ENCODE data around the gene WNT4. TPM values are rescaled to one million over a fixed set of nuclear protein-coding genes. Genes with fewer than 3 reads are reported as not detected.
"Not testable (repeated sequence)": the region's sequence is repeated elsewhere in the genome, so short reads cannot be mapped to it uniquely, and the experiment has no call there.

The WNT4 gene
- polyA plus RNA-seq, 4 donors, result 6.7 to 8.2 (median 7.0) TPM

DNA sequence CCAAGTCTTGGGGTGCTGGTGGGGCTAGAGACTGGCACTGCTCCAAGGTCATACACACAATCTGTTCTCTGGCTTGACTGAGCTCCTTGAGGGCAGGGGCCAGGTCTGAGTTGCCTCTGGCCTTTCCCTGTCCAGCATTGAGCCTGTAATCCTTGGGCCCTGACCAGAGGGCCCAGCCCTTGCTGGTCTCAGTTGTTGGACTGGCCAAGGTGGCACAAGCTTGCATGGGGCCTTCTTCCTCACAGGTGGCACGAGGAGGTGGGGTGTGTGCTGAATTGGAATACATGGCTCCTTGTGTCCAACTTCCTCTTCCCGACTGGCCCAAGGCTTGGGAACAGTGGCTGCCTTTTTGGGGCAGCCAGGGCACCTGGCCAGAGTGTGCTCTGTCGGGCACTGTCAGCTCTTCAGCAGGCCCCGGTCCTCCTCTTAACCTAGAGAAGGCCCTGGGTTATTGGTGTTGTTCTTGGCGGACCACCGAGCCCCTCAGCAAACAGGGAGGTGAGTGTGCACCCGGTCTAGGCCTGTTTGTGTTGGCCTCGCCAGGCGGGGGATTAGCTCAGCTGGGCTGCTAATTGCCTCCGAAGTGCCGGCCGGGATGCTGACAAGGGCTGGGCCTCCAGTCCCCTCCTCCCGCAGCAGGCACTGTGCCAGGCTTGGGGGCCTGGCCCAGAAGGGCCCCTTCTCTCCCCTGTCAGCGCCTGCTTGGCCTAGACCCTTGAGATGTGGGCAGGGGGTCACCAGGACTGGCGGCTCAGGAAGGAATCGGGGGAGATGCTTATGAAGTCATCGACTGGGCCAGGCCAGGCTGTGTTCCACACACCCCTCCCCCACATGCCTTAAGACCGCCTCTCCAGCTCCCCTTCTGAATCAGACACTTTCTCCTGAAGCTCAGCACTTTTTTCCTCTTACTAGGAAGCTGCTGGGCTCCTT, 28.5 kb downstream of the WNT4 start:
- peak in 2 of 4 donors; percentile 50 to 52 for DNase-seq (ENCODE audit: low read depth in 4 of 4, low spot score in 3 of 4)

DNA sequence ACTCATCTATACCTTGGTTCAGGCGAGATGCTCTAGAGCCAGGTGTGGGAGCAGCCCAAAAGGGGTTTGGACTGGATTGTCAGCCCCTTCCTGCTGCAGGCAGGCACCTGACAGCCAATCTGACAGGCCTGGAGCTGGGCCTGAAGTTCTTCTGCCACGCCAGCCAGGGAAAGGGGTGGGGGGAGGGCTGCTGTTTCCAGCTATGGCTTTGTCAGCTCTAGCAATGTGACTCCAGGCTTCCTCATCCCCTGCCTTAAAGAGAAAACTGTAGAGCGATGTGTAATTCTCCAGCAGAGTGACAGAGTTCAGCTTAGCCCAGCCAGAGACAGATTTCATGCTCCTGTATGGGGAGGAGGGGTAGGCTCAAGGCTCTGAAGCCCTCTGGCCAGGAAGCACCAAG, 30.3 kb downstream of the WNT4 start:
- DNase-seq (ENCODE audit: low read depth in 4 of 4, low spot score in 3 of 4), result no peak

DNA sequence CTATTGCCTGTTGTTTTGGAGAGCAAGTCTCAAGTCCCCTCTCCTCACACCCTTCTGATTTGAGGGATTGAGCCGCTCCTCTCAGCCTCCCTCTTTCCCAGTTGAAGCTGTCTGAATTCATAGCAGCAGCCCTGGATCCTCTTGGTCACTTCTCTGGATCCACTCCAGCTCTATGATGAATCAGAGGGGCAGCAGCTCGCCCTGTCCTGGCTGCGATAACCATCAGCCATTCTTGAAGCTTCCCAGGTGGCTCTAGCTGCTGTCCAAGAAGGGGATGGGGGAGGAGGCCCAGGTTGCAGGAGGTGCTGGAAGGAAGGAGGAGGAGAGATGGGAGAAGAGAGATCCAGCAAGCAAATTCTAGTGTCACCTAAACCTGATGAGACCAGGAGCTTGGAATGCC, 31.3 kb downstream of the WNT4 start:
- DNase-seq (ENCODE audit: low read depth in 4 of 4, low spot score in 3 of 4), result no peak

DNA sequence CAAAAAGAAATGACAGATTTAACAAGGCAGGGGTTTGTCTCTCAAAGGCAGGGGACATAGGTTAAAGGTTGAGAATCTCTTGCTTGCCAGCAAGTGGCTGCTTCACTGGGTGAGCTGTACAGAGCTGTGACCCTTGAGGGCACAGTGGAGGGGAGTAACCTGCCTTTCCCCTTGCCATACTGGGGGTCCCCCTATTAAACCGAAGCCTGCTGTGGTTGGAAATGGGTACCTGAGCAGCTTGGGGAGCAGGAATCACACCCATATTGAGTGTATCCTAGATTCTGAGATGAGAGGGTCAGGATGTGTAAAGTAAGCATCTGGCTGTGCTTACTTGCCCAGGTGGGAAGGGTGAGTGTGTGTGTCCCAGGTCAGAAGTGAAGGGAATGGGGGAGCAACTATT, 31.8 kb downstream of the WNT4 start:
- no peak for DNase-seq (ENCODE audit: low read depth in 4 of 4, low spot score in 3 of 4)

DNA sequence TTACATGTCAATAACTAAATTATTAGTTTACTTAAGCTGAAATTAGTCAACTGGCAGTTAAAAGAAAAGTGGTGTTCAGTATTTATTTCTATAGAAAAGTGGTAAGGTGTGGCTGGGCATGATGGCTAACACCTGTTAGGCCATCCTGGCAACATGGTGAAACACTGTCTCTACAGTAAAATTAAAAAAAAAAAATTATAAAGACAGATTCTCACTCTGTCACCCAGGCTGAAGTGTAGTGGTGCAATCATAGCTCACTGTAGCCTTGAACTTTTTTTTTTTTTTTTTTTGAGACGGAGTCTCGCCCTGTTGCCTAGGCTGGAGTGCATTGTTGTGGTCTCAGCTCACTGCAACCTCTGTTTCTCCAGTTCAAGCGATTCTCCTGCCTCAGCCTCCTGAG, 32.9 kb downstream of the WNT4 start:
- DNase-seq (ENCODE audit: low read depth in 4 of 4, low spot score in 3 of 4), result no peak

DNA sequence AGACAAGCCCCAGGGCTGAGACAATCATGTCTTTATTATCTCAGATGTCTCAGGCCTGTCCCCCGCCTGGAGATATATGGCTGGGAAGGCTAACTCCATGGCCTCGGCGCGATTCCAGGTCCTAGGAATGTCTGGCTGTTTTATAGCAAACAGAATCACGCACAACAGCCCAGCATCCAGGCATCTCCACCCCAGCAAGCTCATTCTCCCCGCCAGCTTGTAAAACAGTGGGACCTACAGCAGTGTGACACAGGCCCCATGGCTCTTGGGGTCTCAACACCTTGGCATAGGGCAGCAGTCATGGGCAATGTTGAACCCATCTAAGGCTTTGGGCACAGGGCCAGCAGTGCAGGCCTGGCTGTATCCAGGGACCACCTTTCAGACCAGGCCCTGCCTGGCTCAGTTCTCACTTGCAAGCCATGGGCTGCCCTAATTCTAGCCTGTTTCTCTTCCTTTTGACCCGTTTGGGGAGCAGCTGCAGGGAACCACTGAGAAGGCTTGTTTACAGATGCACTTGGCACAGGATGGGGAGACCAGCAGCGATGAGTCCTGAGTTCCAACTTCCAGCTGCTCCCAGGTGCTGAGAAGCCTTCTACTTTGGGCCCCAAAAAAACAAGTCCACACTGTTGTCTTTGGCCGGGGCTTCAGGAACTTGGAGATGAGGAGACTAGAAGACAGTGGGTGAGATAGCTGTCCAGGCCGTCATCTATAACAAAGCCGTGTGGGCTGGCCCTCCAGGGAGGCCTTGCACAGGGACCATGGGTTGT, 34.4 kb downstream of the WNT4 start:
- peak in 2 of 4 donors; percentile 49 to 54 for DNase-seq (ENCODE audit: low read depth in 4 of 4, low spot score in 3 of 4)

DNA sequence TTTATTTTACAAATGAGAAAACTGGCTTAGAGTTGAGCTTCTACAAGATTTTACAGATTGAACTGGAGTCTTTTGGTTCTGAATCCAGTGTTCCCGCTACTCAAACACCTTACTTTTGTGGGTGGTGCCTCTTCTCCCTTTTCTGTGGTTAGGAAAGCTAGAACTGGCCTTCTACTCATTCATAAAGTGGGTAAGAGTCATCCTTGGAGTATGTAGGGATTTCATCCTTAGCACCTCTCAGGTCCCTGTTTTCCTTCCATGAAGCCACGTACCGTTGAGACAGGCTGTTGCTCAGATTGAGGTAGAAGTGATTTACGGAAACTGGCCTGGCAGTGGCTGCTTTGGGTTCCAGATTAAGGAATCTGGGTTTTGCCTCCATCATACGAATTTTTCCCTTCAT, 35.8 kb downstream of the WNT4 start:
- DNase-seq (ENCODE audit: low read depth in 4 of 4, low spot score in 3 of 4), result no peak

DNA sequence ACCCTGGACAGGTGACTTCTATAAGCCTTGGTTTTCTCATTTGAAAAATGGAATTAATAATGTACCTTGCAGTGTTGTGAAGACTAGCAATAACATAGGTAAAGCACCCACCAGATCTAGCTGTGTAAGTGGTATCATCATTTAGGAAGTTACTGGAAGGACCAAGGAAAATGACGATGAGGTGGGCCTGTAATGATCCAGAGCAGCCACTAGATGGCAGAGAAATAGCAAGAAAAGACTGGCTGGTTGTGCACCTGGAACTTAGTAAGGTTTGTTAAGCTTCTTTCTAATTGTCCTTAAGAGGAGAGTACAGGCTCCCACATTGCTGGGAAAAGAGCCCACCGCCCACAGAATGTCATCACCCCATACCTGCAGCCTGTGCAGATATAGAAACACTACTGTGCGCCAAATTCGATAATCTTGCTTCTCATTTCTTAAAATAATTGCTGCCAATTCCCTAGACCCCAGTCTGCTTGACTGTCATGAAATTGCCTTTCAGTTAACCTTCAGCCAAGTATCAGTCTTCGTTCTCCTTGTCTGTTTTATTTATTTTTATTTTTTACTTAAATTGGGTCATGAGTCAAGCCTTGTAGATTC, 37.2 kb downstream of the WNT4 start:
- peak in 1 of 4 donors; percentile 33 for DNase-seq (ENCODE audit: low read depth in 4 of 4, low spot score in 3 of 4)

DNA sequence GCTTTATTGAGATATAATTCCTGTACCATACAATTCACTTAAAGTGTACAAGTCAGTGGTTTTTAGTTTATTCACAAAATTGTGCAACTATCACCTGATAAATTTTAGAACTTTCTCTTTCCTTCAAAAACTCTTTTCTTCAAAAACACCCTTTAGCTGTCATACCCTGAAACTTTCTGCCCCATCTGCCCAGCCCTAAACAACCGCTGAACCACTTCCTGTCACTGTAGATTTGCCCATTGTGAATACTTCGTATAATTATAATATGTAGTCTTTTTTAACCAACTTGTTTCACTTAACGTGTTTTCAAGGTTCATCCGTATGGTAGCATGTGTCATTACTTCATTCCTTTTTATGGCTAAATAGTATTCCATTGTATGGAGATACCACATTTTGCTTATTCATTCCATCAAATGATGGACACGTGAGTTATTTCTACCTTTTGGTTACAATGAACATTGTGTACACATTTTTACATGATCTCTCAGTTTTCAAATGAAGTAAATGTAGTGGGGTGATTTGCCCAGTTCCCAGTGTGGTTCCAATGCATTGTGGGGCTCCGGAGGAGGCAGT, 37.9 kb downstream of the WNT4 start:
- no peak for DNase-seq (ENCODE audit: low read depth in 4 of 4, low spot score in 3 of 4)

DNA sequence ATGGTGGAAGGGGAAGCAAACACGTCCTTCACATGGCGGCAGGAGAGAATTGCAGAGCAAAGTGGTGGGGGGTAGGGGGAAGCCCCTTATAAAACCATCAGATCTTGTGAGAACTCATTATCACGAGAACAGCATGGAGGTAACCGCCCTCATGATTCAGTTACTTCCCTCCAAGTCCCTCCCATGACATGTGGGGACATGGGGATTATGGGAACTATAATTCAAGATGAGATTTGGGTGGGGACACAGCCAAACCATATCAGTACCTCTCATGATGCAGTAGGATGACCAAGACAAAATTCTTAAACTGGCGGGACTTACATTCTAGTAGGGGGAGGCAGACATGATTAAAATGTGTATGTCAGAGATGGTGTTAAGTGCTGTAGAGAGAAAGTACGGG, 38.8 kb downstream of the WNT4 start:
- DNase-seq (ENCODE audit: low read depth in 4 of 4, low spot score in 3 of 4), result no peak

DNA sequence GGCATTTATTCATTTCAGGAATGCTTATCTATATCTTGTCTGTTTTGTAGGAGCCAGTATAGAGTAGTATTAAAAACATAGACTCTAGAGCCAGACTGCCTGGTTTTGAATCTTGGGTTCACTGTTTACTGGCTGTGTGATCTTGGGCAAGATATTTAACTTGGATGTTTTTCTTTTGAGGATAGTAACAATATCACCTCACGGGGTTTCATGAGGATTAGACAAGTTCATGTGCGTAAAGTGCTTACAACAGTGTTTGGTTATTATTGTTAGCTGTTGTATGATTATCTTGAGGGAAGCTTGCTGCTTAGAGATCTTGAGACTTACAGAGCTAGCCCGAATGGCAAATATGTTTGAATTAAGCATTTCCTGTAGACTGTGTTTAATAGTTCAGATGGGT, 40.2 kb downstream of the WNT4 start:
- DNase-seq (ENCODE audit: low read depth in 4 of 4, low spot score in 3 of 4), result no peak

DNA sequence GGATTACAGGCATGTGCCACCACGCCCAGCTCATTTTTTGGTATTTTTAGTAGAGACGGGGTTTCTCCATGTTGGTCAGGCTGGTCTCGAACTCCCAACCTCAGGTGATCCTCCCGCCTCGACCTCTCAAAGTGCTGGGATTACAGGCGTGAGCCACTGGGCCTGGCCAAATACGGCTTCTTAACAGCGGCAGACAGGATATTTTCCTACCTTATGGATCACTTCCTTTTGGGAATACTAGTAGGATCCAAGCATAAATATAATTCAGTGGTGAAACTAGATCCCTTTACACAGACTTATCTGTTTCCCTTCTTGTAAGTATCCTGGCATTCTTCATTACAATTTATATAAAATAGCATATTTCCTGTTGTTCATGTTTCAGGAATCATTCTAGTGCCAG, 40.9 kb downstream of the WNT4 start:
- no peak for DNase-seq (ENCODE audit: low read depth in 4 of 4, low spot score in 3 of 4)

DNA sequence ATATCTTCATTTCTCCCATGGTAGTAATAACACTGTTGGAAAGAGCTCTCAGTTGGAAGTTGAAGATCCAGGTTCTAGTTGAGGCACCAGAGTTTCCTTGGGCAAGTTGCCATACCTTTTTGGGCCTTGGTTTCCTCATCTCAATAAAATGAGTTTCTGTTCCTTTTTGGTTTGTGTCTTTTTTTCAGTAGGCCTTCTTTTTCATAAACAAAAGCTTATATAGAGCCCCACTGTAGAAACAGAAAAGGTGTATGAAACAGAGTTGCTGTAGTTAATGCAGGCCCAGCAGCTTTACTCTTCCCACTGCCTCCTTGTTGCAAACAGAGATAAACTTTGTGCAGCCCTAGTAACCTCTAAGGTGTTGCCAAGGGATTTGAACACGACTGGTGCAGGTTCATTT, 41.7 kb downstream of the WNT4 start:
- DNase-seq (ENCODE audit: low read depth in 4 of 4, low spot score in 3 of 4), result no peak

DNA sequence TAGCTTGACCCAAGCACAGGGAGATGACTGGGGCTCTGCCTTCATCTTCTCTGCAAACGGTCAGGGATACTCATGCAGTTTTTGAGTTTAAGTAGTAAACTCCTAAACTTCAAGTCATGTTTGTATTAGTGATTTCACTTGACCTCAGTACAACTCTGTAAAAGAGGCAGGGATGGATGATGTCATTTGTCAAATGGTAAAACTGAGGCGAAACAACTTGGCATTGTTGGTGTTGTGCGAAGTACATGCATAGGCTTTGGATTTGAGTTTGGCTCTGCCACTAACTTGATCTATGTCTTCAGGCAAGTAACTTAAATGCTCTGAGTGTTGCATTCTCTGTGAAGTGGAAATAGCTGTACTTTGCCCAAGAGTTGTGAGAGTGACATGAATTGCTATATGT, 42.7 kb downstream of the WNT4 start:
- no peak for DNase-seq (ENCODE audit: low read depth in 4 of 4, low spot score in 3 of 4)

DNA sequence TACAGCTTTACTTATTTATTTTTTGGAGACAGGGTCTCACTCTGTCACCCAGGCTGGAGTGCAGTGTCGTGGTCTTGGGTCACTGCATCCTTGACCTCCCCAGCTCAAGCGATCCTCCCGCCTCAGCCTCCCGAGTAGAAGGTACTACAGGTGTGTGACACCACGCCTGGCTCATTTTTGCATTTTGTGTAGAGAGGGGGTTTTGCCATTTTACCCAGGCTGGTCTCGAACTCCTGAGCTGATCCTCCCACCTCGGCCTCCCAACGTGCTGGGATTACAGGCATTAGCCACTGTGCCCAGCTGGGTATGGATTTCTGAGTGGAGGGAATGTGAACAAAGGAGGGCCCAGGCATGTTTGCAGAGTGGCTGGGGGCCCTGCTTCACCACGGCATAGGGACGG, 44.1 kb downstream of the WNT4 start:
- no peak for DNase-seq (ENCODE audit: low read depth in 4 of 4, low spot score in 3 of 4)

DNA sequence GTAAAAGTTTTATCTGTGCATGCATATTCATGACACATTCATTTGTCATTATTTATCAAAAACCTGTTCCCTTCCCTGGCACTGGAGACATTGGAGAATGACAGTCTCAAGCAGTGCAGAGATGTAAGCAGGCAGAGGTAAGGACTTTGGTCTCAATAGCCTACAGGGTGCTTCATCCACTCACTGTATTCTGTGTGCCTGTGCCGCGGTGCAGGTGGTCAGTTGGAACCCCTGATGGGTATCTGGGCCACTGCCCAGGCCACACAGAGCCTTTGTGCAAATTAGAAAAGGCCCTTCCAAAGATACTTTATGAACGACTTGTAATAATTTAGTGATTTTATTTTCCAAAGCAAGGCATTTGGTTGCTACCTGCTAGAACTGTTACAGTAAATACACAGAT, 46.4 kb downstream of the WNT4 start:
- DNase-seq (ENCODE audit: low read depth in 4 of 4, low spot score in 3 of 4), result no peak

DNA sequence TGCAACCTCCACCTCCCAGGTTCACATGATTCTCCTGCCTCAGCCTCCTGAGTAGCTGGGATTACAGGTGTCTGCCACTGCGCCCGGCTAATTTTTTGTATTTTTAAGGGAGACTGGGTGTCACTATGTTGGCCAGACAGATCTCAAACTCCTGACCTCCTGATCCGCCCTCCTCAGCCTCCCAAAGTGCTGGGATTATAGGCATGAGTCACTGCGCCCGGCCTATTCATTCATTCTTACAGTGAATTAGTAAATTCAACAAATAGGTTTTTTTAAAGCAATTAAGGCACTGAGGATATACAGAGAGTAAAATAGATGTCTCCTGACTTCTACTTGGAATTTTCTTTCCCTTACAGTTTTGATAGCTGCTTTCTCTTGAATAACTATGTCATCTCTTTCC, 46.9 kb downstream of the WNT4 start:
- DNase-seq (ENCODE audit: low read depth in 4 of 4, low spot score in 3 of 4), result no peak

DNA sequence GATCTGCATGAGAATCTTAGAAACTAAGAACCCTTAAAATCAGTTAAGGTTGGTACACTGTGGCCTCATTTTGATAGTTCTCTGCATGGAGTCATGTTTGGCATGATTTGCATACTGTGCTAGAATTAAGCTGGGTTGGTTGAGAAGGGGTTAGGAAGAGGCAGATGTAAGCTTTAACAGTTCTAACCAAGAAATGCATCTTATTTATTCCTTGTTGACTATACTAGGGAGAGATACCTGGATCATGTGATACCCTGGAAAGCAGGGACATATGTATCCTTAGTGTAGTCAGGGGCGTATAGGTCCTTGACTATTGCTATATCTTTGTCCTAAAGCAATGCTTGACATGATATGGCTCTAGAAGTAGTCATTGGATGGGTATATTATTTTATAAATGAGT, 49.4 kb downstream of the WNT4 start:
- no peak for DNase-seq (ENCODE audit: low read depth in 4 of 4, low spot score in 3 of 4)

DNA sequence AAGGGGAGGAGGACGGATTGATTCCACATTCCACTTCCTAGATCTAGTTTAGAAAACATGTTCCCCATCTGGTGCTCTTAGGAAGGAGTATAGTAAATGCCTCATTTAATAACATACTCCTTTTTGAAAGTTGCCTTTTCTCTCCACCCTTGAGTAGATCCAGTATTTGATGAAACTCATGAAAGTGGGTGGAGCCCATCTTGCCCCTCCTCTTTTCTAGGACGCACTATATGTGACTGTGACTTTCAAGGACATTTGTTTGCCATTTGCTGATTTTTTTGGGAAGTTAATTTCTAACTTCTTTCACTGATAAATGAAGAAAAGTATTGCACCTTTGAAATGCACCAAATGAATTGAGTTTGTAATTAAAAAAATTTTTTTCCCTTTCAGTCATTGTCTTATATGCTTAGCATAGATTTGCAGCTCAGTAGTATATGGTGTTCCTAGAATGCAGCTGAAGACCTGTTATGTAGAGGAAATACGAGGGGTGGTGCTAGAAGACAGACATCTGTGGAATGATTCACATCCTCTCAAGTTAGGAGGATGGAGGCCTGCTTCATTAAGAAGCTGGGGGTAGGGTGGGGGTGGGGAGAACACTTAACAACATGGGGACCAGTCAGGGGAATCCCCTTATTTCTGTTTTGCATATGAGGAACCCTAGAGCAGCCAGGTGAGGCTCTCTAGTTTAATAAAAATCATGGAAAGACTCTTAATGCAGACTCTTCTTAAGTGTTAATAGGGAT, 50.7 kb downstream of the WNT4 start:
- not testable (repeated sequence) for DNase-seq (ENCODE audit: low read depth in 4 of 4, low spot score in 3 of 4)

DNA sequence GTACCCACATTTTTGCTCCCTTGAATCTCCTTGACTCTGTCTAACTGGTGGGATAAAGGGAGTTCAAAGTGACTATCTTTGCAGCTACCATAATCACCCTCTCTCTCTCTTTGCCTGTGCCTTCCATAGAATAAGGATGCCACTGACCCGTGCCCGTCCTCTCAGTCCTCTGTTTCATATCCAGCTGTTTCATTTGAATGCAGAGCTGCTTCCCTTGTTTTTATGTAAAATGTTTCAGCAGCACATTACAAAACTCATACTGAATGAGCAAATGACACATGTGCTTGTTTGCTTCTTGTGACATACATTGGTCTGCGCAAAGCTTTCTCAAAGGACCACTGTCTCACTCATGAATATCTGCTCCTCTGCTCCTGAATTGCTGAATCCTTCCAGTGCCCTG, 52.0 kb downstream of the WNT4 start:
- DNase-seq (ENCODE audit: low read depth in 4 of 4, low spot score in 3 of 4), result no peak

Data from right renal pelvis (tissue), 4 donors.